ENCODE results near the gene UPK1A.

Gene UPK1A

GRCh38 chr19:35666251-35666913 is at the start of gene UPK1A:
Gene UPK1A (plus strand): TSS chr19:35666517. CDS start chr19:35666813, 296 bp downstream.
- DNase-seq, result no peak

- DNase-seq, result no peak
These were observed 47.5 kb upstream of the UPK1A start for GRCh38 chr19:35618857-35619256.

- DNase-seq, result no peak
These were observed 46.9 kb upstream of the UPK1A start for GRCh38 chr19:35619290-35619923.

GRCh38 chr19:35620001-35620400 is 46.3 kb upstream of the UPK1A start:
- DNase-seq, result no peak

- no peak for DNase-seq
These were observed 44.6 kb upstream of the UPK1A start for GRCh38 chr19:35621708-35622107.

GRCh38 chr19:35622750-35623149 is 43.6 kb upstream of the UPK1A start:
- no peak for DNase-seq

- no peak for DNase-seq
These were observed 42.8 kb upstream of the UPK1A start for GRCh38 chr19:35623327-35624010.

GRCh38 chr19:35628264-35628564 is 38.1 kb upstream of the UPK1A start:
- DNase-seq, result no peak

- DNase-seq, result peak; percentile 99
These were observed 37.6 kb upstream of the UPK1A start, which contains the start of gene RBM42 for GRCh38 chr19:35628565-35629331. Gene RBM42 (plus strand): TSS chr19:35629036. CDS start chr19:35629154, 118 bp downstream.

GRCh38 chr19:35629332-35629633 is 37.0 kb upstream of the UPK1A start:
- no peak for DNase-seq

- no peak for DNase-seq
These were observed 32.4 kb upstream of the UPK1A start for GRCh38 chr19:35633727-35634440.

- no peak for DNase-seq
These were observed 29.7 kb upstream of the UPK1A start for GRCh38 chr19:35636651-35637050.

- no peak for DNase-seq
These were observed 29.2 kb upstream of the UPK1A start for GRCh38 chr19:35637165-35637564.

- no peak for DNase-seq
These were observed 27.0 kb upstream of the UPK1A start for GRCh38 chr19:35639321-35639639.

GRCh38 chr19:35639863-35640262 is 26.5 kb upstream of the UPK1A start:
- DNase-seq, result no peak

GRCh38 chr19:35641515-35642151 is 24.7 kb upstream of the UPK1A start, which contains the start of gene ETV2:
Gene ETV2 (plus strand): TSS chr19:35641745. CDS start chr19:35642461, 716 bp downstream.
- DNase-seq, result peak; percentile 35

- no peak for DNase-seq
These were observed 24.0 kb upstream of the UPK1A start for GRCh38 chr19:35642312-35642711.

GRCh38 chr19:35642798-35643254 is 23.5 kb upstream of the UPK1A start:
- no peak for DNase-seq

- DNase-seq, result peak; percentile 81
These were observed 22.8 kb upstream of the UPK1A start for GRCh38 chr19:35643255-35644205.

GRCh38 chr19:35644206-35644986 is 21.9 kb upstream of the UPK1A start:
- peak; percentile 99 for DNase-seq

Measured in activated CD4-positive, alpha-beta T cell treated with anti-CD3 and anti-CD28 coated beads, Interleukin-2, amount 50 U/mL, for 16 hours (primary cell).